ENCODE data around the gene CNOT3. TPM values are rescaled to one million over a fixed set of nuclear protein-coding genes. Genes with fewer than 3 reads are reported as not detected.
"Not testable (repeated sequence)": the region's sequence is repeated elsewhere in the genome, so short reads cannot be mapped to it uniquely, and the experiment has no call there.

CNOT3 gene
- total RNA-seq, 2 experiments from 2014 or later, result 55.1 to 58.4 TPM

GRCh38 chr19:54164369-54165068 lies 27.0 kb downstream of the CNOT3 start:
- ATAC-seq (no peak), DNase-seq (peak; percentile 77)
- CTCF ChIA-PET, result interaction anchor here (0.7 to 3.3 kb wide), 2 partner anchors 25 kb away, joined by 3 to 11 read pairs; partner anchors contain the start of gene MBOAT7
- POLR2A ChIA-PET, result interaction anchor here (0.6 to 1.3 kb wide), 2 partner anchors 27 to 176 kb away, joined by 4 to 5 read pairs; no protein-coding TSS in a partner anchor
- no peak overlapping the region for H3K27ac Mint-ChIP-seq
- peaks cover 48% of the 10 kb centered on the region for H3K4me1 Mint-ChIP-seq (ENCODE audit: low read depth)
- H3K4me3 Mint-ChIP-seq, result peak overlapping the region; percentile 70
- H3K9me3 Mint-ChIP-seq (ENCODE audit: insufficient read depth), result no peaks in the 10 kb centered on the region
- peaks cover under 1% of the 10 kb centered on the region for H3K36me3 Mint-ChIP-seq (ENCODE audit: low read depth)
- peaks cover 2% of the 10 kb centered on the region for H3K27me3 Mint-ChIP-seq (ENCODE audit: low read depth)

- DNase-seq (no peak), ATAC-seq (no peak)
- Mint-ChIP-seq H3K9me3 (ENCODE audit: insufficient read depth) (no peaks in the 10 kb centered on the region), H3K4me3 (no peak overlapping the region), H3K36me3 (ENCODE audit: low read depth) (no peaks in the 10 kb centered on the region), H3K27me3 (ENCODE audit: low read depth) (peaks cover 2% of the 10 kb centered on the region), H3K27ac (no peak overlapping the region), H3K4me1 (ENCODE audit: low read depth) (peaks cover 44% of the 10 kb centered on the region)
- ChIA-PET CTCF (interaction anchor here (3.3 kb wide), 1 partner anchor 24 kb away, joined by 11 read pairs; the partner anchor contains the start of gene MBOAT7), POLR2A (interaction anchor here (0.6 kb wide), 1 partner anchor 175 kb away, joined by 5 read pairs; no protein-coding TSS in a partner anchor)
Measured at GRCh38 chr19:54165222-54165621, 27.7 kb downstream of the CNOT3 start.

GRCh38 chr19:54168174-54168917 lies 30.8 kb downstream of the CNOT3 start:
- H3K27me3 Mint-ChIP-seq (ENCODE audit: low read depth), result no peaks in the 10 kb centered on the region
- no peaks in the 10 kb centered on the region for H3K9me3 Mint-ChIP-seq (ENCODE audit: insufficient read depth)
- ATAC-seq (peak; percentile 89), DNase-seq (peak; percentile 93)
- CTCF ChIA-PET, result interaction anchor here (1.0 to 3.0 kb wide), 7 partner anchors 10 to 220 kb away, joined by 3 to 22 read pairs (median 5); partner anchors contain the start of gene MBOAT7
- H3K4me3 Mint-ChIP-seq, result no peak overlapping the region
- peaks cover 21% of the 10 kb centered on the region for H3K4me1 Mint-ChIP-seq (ENCODE audit: low read depth)
- no peak overlapping the region for H3K27ac Mint-ChIP-seq
- H3K36me3 Mint-ChIP-seq (ENCODE audit: low read depth), result no peaks in the 10 kb centered on the region
- POLR2A ChIA-PET, result interaction anchor here (0.6 to 1.1 kb wide), 3 partner anchors 9 to 281 kb away, joined by 3 to 6 read pairs (median 4); partner anchors contain the start of genes LENG1, LENG8 and MBOAT7

- H3K36me3 Mint-ChIP-seq (ENCODE audit: low read depth), result no peaks in the 10 kb centered on the region
- H3K27ac Mint-ChIP-seq, result no peak overlapping the region
- H3K4me3 Mint-ChIP-seq, result no peak overlapping the region
- ChIA-PET POLR2A (interaction anchor here (1.0 kb wide), 1 partner anchor 10 kb away, joined by 3 read pairs; the partner anchor contains the start of gene LENG1), CTCF (interaction anchor here (0.8 to 3.0 kb wide), 7 partner anchors 17 to 97 kb away, joined by 3 to 22 read pairs (median 4); partner anchors contain the start of gene MBOAT7)
- H3K9me3 Mint-ChIP-seq (ENCODE audit: insufficient read depth), result no peaks in the 10 kb centered on the region
- ATAC-seq, result no peak
- no peaks in the 10 kb centered on the region for H3K27me3 Mint-ChIP-seq (ENCODE audit: low read depth)
- peaks cover 17% of the 10 kb centered on the region for H3K4me1 Mint-ChIP-seq (ENCODE audit: low read depth)
- DNase-seq, result no peak
Measured at GRCh38 chr19:54169149-54169740, 31.7 kb downstream of the CNOT3 start.

- ATAC-seq; H3K36me3 Mint-ChIP-seq (ENCODE audit: low read depth); H3K27ac Mint-ChIP-seq; DNase-seq; H3K9me3 Mint-ChIP-seq (ENCODE audit: insufficient read depth); H3K4me3 Mint-ChIP-seq; H3K27me3 Mint-ChIP-seq (ENCODE audit: low read depth): not testable (repeated sequence)
- peaks cover 11% of the 10 kb centered on the region for H3K4me1 Mint-ChIP-seq (ENCODE audit: low read depth)
- ChIA-PET POLR2A (interaction anchor here (1.1 to 1.9 kb wide), 2 partner anchors 18 to 29 kb away, joined by 3 to 7 read pairs; partner anchors contain the start of genes MBOAT7 and RPS9), CTCF (interaction anchor here (0.9 to 2.1 kb wide), 3 partner anchors 13 to 94 kb away, joined by 3 to 7 read pairs (median 4); partner anchors contain the start of genes LENG1 and MBOAT7)
Measured at GRCh38 chr19:54171736-54172431, 34.3 kb downstream of the CNOT3 start.

- CTCF ChIA-PET, result interaction anchor here (1.1 kb wide), 1 partner anchor 17 kb away, joined by 4 read pairs; the partner anchor contains the start of gene MBOAT7
- Mint-ChIP-seq H3K27ac (no peak within 1 kb of the TSS), H3K36me3 (ENCODE audit: low read depth) (peaks cover 2% of the 10 kb centered on the region), H3K27me3 (ENCODE audit: low read depth) (no peaks in the 10 kb centered on the region), H3K4me3 (no peak within 1 kb of the TSS), H3K9me3 (ENCODE audit: insufficient read depth) (no peaks in the 10 kb centered on the region), H3K4me1 (ENCODE audit: low read depth) (peaks cover 11% of the 10 kb centered on the region)
- ATAC-seq (no peak), DNase-seq (no peak)
- POLR2A ChIA-PET, result interaction anchor here (1.5 kb wide), 1 partner anchor 28 kb away, joined by 5 read pairs; the partner anchor contains the start of gene RPS9
Measured at GRCh38 chr19:54172471-54173358, 35.2 kb downstream of the CNOT3 start, which contains the start of gene TMC4. TMC4 (minus strand) TSS chr19:54173160; CDS start chr19:54173117, 43 bp downstream.

GRCh38 chr19:54173359-54173699 lies 35.8 kb downstream of the CNOT3 start:
- Mint-ChIP-seq H3K36me3 (ENCODE audit: low read depth) (peaks cover 6% of the 10 kb centered on the region), H3K27ac (no peak overlapping the region), H3K9me3 (ENCODE audit: insufficient read depth) (no peaks in the 10 kb centered on the region), H3K4me1 (ENCODE audit: low read depth) (peaks cover 7% of the 10 kb centered on the region), H3K4me3 (no peak overlapping the region), H3K27me3 (ENCODE audit: low read depth) (no peaks in the 10 kb centered on the region)
- ChIA-PET CTCF (interaction anchor here (1.1 kb wide), 1 partner anchor 16 kb away, joined by 4 read pairs; the partner anchor contains the start of gene MBOAT7), POLR2A (interaction anchor here (1.5 kb wide), 1 partner anchor 28 kb away, joined by 5 read pairs; the partner anchor contains the start of gene RPS9)
- DNase-seq (no peak), ATAC-seq (no peak)

GRCh38 chr19:54173951-54174834 lies 36.6 kb downstream of the CNOT3 start:
- DNase-seq (no peak), ATAC-seq (no peak)
- CTCF ChIA-PET, result no interaction called here
- H3K36me3 Mint-ChIP-seq (ENCODE audit: low read depth), result peaks cover 11% of the 10 kb centered on the region
- H3K4me3 Mint-ChIP-seq, result no peak overlapping the region
- POLR2A ChIA-PET, result interaction anchor here (1.0 to 1.5 kb wide), 2 partner anchors 14 to 27 kb away, joined by 3 to 5 read pairs; partner anchors contain the start of gene RPS9
- no peaks in the 10 kb centered on the region for H3K27me3 Mint-ChIP-seq (ENCODE audit: low read depth)
- peaks cover 5% of the 10 kb centered on the region for H3K4me1 Mint-ChIP-seq (ENCODE audit: low read depth)
- H3K27ac Mint-ChIP-seq, result no peak overlapping the region
- no peaks in the 10 kb centered on the region for H3K9me3 Mint-ChIP-seq (ENCODE audit: insufficient read depth)

- H3K36me3 Mint-ChIP-seq (ENCODE audit: low read depth), result peaks cover 13% of the 10 kb centered on the region
- DNase-seq, result peak; percentile 55
- no peaks in the 10 kb centered on the region for H3K4me1 Mint-ChIP-seq (ENCODE audit: low read depth)
- no peaks in the 10 kb centered on the region for H3K9me3 Mint-ChIP-seq (ENCODE audit: insufficient read depth)
- no peak overlapping the region for H3K27ac Mint-ChIP-seq
- ATAC-seq, result peak; percentile 70
- ChIA-PET CTCF (no interaction called here), POLR2A (no interaction called here)
- no peak overlapping the region for H3K4me3 Mint-ChIP-seq
- no peaks in the 10 kb centered on the region for H3K27me3 Mint-ChIP-seq (ENCODE audit: low read depth)
Measured at GRCh38 chr19:54178581-54179261, 41.2 kb downstream of the CNOT3 start.

All from activated CD8-positive, alpha-beta T cell treated with anti-CD3 and anti-CD28 coated beads, Interleukin-2, amount 10 ng/mL, durations not matched to agents 7 days and 5 days (primary cell).